Measurements from ENCODE around the gene SPSB3.

DNA sequence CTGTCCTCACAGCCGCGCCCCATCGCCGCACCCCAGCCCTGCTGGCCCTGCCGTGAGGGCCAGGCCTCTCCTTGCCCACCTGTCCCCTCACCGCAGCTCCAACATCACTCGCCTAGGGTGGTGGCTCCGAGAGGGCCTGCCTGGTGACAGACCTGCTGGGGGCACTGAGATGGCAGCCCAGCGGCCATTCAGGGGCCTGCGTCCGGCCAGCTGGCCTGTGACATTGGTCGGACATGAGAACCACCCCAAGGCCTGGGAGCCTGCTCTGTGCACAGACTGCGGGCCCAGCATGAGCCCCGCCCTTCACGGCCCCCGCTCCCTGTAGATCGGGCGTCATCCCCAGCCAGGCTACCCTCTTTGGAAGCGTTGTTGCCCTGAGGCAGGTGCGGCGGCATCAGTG is 22.9 kb downstream of the SPSB3 start:
- TF ChIP-seq, protein P1, sequence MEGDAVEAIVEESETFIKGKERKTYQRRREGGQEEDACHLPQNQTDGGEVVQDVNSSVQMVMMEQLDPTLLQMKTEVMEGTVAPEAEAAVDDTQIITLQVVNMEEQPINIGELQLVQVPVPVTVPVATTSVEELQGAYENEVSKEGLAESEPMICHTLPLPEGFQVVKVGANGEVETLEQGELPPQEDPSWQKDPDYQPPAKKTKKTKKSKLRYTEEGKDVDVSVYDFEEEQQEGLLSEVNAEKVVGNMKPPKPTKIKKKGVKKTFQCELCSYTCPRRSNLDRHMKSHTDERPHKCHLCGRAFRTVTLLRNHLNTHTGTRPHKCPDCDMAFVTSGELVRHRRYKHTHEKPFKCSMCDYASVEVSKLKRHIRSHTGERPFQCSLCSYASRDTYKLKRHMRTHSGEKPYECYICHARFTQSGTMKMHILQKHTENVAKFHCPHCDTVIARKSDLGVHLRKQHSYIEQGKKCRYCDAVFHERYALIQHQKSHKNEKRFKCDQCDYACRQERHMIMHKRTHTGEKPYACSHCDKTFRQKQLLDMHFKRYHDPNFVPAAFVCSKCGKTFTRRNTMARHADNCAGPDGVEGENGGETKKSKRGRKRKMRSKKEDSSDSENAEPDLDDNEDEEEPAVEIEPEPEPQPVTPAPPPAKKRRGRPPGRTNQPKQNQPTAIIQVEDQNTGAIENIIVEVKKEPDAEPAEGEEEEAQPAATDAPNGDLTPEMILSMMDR (IDR thresholded peaks at IDR 0.05 in 4 of 5, conservative IDR thresholded peaks at IDR 0.05 in 1 of 5) = no peak
- TF ChIP-seq POLR2A (IDR thresholded peaks at IDR 0.05) = no peak

Measured in gastrocnemius medialis (tissue), 4 donors.